ENCODE data around the gene TMEM255B.

- TF ChIP-seq CTCF (conservative IDR thresholded peaks at IDR 0.05): no peak
- TF ChIP-seq ZFX (IDR thresholded peaks at IDR 0.05): no peak
Measured at GRCh38 chr13:113736258-113736731, 22.7 kb upstream of the TMEM255B start.
